Neural crest cell (in vitro differentiated cells): ENCODE measurements around the gene HBQ1. TPM values are rescaled to one million over a fixed set of nuclear protein-coding genes. Genes with fewer than 3 reads are reported as not detected.
A peak's percentile ranks its signal among the peaks of the same experiment; 100 is the strongest.

Experiments used
- DNase-seq: peaks from one replicate; pipeline ENCODE4 v3.0.0; 2021; ENCODE audit warnings: low read depth, mixed read lengths, low spot score
- H3K27ac Mint-ChIP-seq: one replicate; pipeline ENCODE4 v1.8.0; 2021; ENCODE audit warnings: mild to moderate bottlenecking, mixed read lengths; ENCODE audit not compliant: unreplicated experiment
- H3K27me3 Mint-ChIP-seq: 2 replicates; pipeline ENCODE4 v1.8.0; 2021; ENCODE audit warnings: low read depth, mild to moderate bottlenecking, mixed read lengths
- H3K36me3 Mint-ChIP-seq: 2 replicates; pipeline ENCODE4 v1.8.0; 2021; ENCODE audit warnings: low read depth, mild to moderate bottlenecking, mixed read lengths
- H3K4me1 Mint-ChIP-seq: 2 replicates; pipeline ENCODE4 v1.8.0; 2021; ENCODE audit warnings: mixed read lengths
- H3K4me3 Mint-ChIP-seq: one replicate; pipeline ENCODE4 v1.8.0; 2021; ENCODE audit warnings: mild to moderate bottlenecking, mixed read lengths
- H3K9me3 Mint-ChIP-seq: 2 replicates; pipeline ENCODE4 v1.8.0; 2021; ENCODE audit warnings: mixed read lengths
- CTCF ChIP-seq: fragments of 200-600 bp; sonication (generic); conservative IDR thresholded peaks from 2 replicates; pipeline ENCODE4 v1.5.0; 2021; ENCODE audit warnings: antibody characterized with exemption, mild to moderate bottlenecking
- total RNA-seq: library from RNA; stranded (reverse); gene quantifications from 2 replicates; pipeline ENCODE4 v1.2.1, GENCODE V29; 2021

Gene HBQ1
- total RNA-seq, 1 donor from 2014 or later = 1.8 TPM

- no peak for DNase-seq
- Mint-ChIP-seq H3K27ac (no peak overlapping the region), H3K9me3 (no peaks in the 10 kb centered on the region), H3K36me3 (peaks cover 9% of the 10 kb centered on the region), H3K27me3 (peaks cover 40% of the 10 kb centered on the region), H3K4me3 (peak overlapping the region; percentile 69), H3K4me1 (peaks cover 6% of the 10 kb centered on the region)
- peak; percentile 96 for TF ChIP-seq CTCF
Observed at GRCh38 chr16:181565-182021, 1.3 kb downstream of the HBQ1 start.

DNA sequence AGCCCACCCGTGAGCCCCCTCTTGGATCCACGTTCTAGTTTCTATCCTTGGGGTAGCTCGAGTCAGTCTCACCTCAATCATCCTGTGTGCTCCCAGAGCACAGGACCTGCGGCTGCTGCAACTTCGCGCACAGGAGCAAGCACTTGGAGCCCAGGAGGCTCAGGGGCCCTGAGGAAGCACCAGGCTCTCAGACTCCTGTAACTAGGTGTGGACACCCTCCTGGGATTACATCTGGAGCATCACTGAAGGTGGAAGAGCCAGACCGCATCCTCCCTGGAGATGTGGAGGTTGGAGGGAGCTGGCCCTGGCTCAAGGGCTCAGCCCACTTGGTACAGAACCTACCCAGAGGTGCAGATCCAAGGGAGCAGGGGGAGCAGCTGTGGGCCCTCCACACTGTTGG, 2.7 kb downstream of the HBQ1 start:
- Mint-ChIP-seq H3K27me3 (peaks cover 29% of the 10 kb centered on the region), H3K4me3 (peak overlapping the region; percentile 65), H3K27ac (no peak overlapping the region), H3K4me1 (peaks cover 3% of the 10 kb centered on the region), H3K36me3 (peaks cover 9% of the 10 kb centered on the region), H3K9me3 (no peaks in the 10 kb centered on the region)
- no peak for TF ChIP-seq CTCF
- DNase-seq = no peak

DNA sequence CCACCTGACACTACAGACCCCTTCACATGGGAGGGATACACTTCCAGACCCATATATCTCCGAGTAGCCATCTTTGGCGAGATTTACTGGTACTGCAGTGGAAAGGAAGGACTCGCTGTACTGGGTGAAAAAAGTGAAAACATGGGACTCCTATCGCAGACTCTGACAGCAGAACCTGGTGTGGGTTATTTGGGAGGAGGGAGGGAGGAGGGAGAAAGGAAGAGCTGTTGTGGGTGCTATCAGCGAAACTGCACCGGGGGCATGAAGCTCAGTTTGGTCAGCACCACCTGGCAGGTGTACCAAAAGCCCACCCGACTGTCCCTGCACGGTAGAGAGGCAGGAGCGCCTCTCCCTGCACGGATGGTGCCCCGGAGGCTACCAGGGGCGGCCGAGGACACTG, 5.0 kb downstream of the HBQ1 start:
- no peaks in the 10 kb centered on the region for H3K9me3 Mint-ChIP-seq
- DNase-seq = no peak
- peak overlapping the region; percentile 24 for H3K4me3 Mint-ChIP-seq
- no peak overlapping the region for H3K27ac Mint-ChIP-seq
- H3K4me1 Mint-ChIP-seq = peaks cover 3% of the 10 kb centered on the region
- H3K27me3 Mint-ChIP-seq = peaks cover 7% of the 10 kb centered on the region
- TF ChIP-seq CTCF = no peak
- H3K36me3 Mint-ChIP-seq = peaks cover 21% of the 10 kb centered on the region

DNA sequence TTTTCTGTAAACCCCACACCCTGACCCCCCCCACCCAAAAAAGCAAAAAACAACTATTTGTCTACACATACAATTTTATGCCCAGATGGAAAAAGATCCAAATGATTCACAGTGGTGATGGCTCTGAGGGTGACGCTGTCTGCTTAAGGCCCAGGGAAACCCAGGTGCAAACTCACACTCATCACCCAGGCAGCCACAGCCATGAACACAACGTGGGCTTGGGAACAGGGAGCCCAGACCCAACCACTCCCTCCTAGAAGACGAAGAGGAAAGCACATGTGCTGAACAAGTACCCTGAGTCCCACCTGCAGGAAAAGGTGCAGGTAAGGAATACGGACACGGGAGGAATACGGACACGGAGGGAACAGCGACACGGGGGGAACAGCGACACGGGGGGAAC, 5.4 kb downstream of the HBQ1 start:
- no peak overlapping the region for H3K4me3 Mint-ChIP-seq
- H3K36me3 Mint-ChIP-seq = peaks cover 21% of the 10 kb centered on the region
- H3K27me3 Mint-ChIP-seq = peaks cover 7% of the 10 kb centered on the region
- H3K4me1 Mint-ChIP-seq = peaks cover 3% of the 10 kb centered on the region
- DNase-seq = no peak
- H3K27ac Mint-ChIP-seq = no peak overlapping the region
- no peak for TF ChIP-seq CTCF
- H3K9me3 Mint-ChIP-seq = no peaks in the 10 kb centered on the region

- no peak overlapping the region for H3K4me3 Mint-ChIP-seq
Observed at GRCh38 chr16:187330-187729, 7.1 kb downstream of the HBQ1 start.

More at GRCh38 chr16:187330-187729, 7.1 kb downstream of the HBQ1 start:
- peaks cover 29% of the 10 kb centered on the region for H3K36me3 Mint-ChIP-seq
- no peaks in the 10 kb centered on the region for H3K9me3 Mint-ChIP-seq
- H3K27ac Mint-ChIP-seq = no peak overlapping the region
- TF ChIP-seq CTCF = no peak
- H3K4me1 Mint-ChIP-seq = no peaks in the 10 kb centered on the region
- DNase-seq = no peak
- H3K27me3 Mint-ChIP-seq = peaks cover 3% of the 10 kb centered on the region
